ENCODE data around the gene SDHB. TPM values are rescaled to one million over a fixed set of nuclear protein-coding genes. Genes with fewer than 3 reads are reported as not detected.

The SDHB gene
- total and polyA plus RNA-seq, 2 of the 13 experiments (the other 11 are each of a cell fraction or from before 2014, with no cell fraction given): 136 to 142 TPM

GRCh38 chr1:16988210-16988609 is 65.6 kb downstream of the SDHB start:
- ChIA-PET CTCF (ENCODE audit: low intra/inter-chr PET ratio, low total read pairs) (no interaction called here), POLR2A (no interaction called here)
- H2AFZ ChIP-seq (ENCODE audit: low read length): no peak overlapping the region
- in situ Hi-C loops (cut with HindIII; ENCODE audit: extremely low pct_ligation_motif_present, low pct_unique_long_range_greater_than_20kb) (no loop called here), intact Hi-C loops (cut with micrococcal nuclease; ENCODE audit: unreplicated experiment) (no loop called here)
- no peak overlapping the region for H3K4me2 ChIP-seq (ENCODE audit: low read depth, low read length)
- no peak overlapping the region for H3K27ac ChIP-seq (ENCODE audit: extremely low read length, insufficient read depth, low read length)
- no peak overlapping the region for H3K4me3 ChIP-seq (replicated peaks in 1 of 3; ENCODE audit: insufficient read depth in 1 of 3, low read depth in 2 of 3, low read length in 3 of 3)
- no peak for FAIRE-seq
- ATAC-seq: no peak
- no peak overlapping the region for H3K9ac ChIP-seq (ENCODE audit: insufficient read depth, low read depth, low read length)
- no peaks in the 10 kb centered on the region for H3K9me3 ChIP-seq (ENCODE audit: low read length)
- WGBS (ENCODE audit: low lambda C conversion rate): 83% methylated on average over 9 of the region's 13 CpGs
- TF ChIP-seq ZNF547 (CRISPR knock-in tag; IDR thresholded peaks at IDR 0.05): no peak
- no peak for TF ChIP-seq ZNF747 (CRISPR knock-in tag; IDR thresholded peaks at IDR 0.05; ENCODE audit: borderline replicate concordance)
- no peak for TF ChIP-seq ISX (CRISPR knock-in tag; conservative IDR thresholded peaks at IDR 0.05)
- no peak for TF ChIP-seq SNRNP70 (IDR thresholded peaks at IDR 0.05; ENCODE audit: low read depth, low read length)
- TF ChIP-seq RFXANK (CRISPR knock-in tag; IDR thresholded peaks at IDR 0.05): no peak
- TF ChIP-seq MBD4 (IDR thresholded peaks at IDR 0.05; ENCODE audit: borderline replicate concordance, low read length): no peak
- no peak for TF ChIP-seq TERF1 (CRISPR knock-in tag; IDR thresholded peaks at IDR 0.05)
- TF ChIP-seq RAD51 (IDR thresholded peaks at IDR 0.05; ENCODE audit: borderline replicate concordance): no peak
- TF ChIP-seq PCBP2 (optimal IDR thresholded peaks at IDR 0.05; ENCODE audit: low read depth, low read length, poor library complexity, severe bottlenecking): no peak
- no peak for TF ChIP-seq HIC2 (CRISPR knock-in tag; IDR thresholded peaks at IDR 0.05; ENCODE audit: low read depth)
- TF ChIP-seq ZSCAN21 (CRISPR knock-in tag; IDR thresholded peaks at IDR 0.05; ENCODE audit: borderline replicate concordance): no peak
- TF ChIP-seq AGO2 (optimal IDR thresholded peaks at IDR 0.05; ENCODE audit: low read depth, low read length): no peak
- no peak for TF ChIP-seq MLXIP (CRISPR knock-in tag; IDR thresholded peaks at IDR 0.05; ENCODE audit: borderline replicate concordance)
- TF ChIP-seq MTA1 (CRISPR knock-in tag; IDR thresholded peaks at IDR 0.05; ENCODE audit: borderline replicate concordance): no peak
- no peak for TF ChIP-seq TEAD3 (CRISPR knock-in tag; optimal IDR thresholded peaks at IDR 0.05; ENCODE audit: borderline replicate concordance)
- TF ChIP-seq TBX2 (CRISPR knock-in tag; IDR thresholded peaks at IDR 0.05; ENCODE audit: borderline replicate concordance): no peak
- no peak for TF ChIP-seq NFE2L1 (CRISPR knock-in tag; IDR thresholded peaks at IDR 0.05; ENCODE audit: borderline replicate concordance)
- H3K27me3 ChIP-seq (ENCODE audit: control insufficient read depth in 1 of 2, insufficient read depth in 2 of 2, low read length in 2 of 2): no peaks in the 10 kb centered on the region
- no TSS peak for BruUV-seq (replicated peaks)
- peaks cover 9% of the 10 kb centered on the region for H3K4me1 ChIP-seq (ENCODE audit: insufficient read depth, low read length)
- no peaks in the 10 kb centered on the region for H4K20me1 ChIP-seq (ENCODE audit: insufficient read depth, low read length)
- no peak for DNase-seq (ENCODE audit: low spot score)
- H3K79me2 ChIP-seq (ENCODE audit: insufficient read depth, low read length): no peaks in the 10 kb centered on the region
- H3K36me3 ChIP-seq (replicated peaks in 1 of 2; ENCODE audit: control insufficient read depth in 1 of 2, insufficient read depth in 2 of 2, low read length in 2 of 2): no peaks in the 10 kb centered on the region

Data from HepG2 (cell line).